Stimulated activated naive CD8-positive, alpha-beta T cell treated with anti-CD3 and anti-CD28 coated beads, Interleukin-15, Interleukin-2, amounts not matched to agents 100 U/mL and 50 U/mL, for 24 hours (primary cell): ENCODE results near the gene VDAC2.
A peak's percentile ranks its signal among the peaks of the same experiment; 100 is the strongest.

Experiments
- ATAC-seq: fragments of 150-1000 bp; cut with Tn5 transposase; one replicate; pipeline ENCODE4 v1.10.0; 2021
- DNase-seq: peaks from one replicate; pipeline ENCODE4 v3.0.0; 2021

The VDAC2 gene

DNA sequence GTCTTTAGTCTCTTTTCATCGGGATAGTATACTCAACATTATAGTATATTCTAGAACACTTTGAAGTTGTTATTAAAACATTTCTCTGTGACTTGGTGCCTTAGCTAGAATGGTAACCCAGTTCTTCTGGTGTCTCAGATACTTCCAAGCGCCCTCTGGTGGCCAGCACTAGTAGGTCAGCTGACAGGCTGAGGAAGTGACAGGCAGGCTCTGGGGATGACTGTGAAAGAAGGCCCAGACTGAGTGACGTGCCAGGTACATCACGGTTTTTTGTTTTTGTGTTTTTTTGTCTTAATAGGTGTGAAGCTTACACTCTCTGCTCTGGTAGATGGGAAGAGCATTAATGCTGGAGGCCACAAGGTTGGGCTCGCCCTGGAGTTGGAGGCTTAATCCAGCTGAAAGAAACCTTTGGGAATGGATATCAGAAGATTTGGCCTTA is 20.0 kb downstream of the VDAC2 start:
- DNase-seq (peak; percentile 94), ATAC-seq (peak; percentile 59)

DNA sequence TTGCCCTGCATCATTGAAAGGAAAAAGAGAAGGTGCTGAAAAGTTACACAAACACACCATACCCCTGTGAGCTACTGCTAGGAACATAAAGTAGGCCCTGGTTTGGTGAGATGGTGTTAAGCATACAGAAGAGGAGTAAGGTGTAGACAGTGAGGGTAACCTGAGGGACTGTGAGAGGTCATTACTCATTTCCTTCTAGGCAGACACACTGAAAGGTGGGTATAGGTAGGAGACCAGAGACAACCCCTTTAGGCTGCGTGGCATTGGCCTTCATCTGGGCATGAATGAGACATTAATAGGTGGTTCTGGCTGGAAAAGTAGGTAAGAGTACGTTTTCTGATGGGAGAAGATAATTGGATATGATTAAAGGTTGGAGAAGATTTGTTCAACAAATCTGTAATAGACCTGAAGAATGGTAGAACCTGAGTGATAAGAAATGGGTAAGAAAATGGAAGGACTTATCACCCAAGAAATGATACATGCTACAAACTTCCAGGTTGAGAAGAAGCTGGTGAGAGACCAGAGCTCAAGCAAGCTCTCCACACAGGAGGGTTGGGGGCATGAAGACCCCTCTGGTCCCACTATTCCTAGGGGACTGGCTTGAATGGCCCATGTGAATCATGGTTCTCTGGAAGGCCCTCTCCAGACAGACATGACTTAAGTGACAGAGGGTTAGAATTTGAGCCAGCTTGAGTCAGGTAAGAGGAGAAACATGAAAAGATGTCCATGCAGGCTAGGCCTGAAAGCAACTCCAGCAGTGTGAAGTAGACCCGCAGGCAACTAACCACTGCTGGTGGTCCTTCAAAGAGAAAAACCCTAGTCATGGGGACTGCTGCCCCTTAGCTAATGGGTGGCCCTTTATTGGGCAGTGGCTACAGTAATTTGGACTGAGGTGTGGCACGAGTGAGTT is 21.3 kb downstream of the VDAC2 start:
- no peak for DNase-seq

DNA sequence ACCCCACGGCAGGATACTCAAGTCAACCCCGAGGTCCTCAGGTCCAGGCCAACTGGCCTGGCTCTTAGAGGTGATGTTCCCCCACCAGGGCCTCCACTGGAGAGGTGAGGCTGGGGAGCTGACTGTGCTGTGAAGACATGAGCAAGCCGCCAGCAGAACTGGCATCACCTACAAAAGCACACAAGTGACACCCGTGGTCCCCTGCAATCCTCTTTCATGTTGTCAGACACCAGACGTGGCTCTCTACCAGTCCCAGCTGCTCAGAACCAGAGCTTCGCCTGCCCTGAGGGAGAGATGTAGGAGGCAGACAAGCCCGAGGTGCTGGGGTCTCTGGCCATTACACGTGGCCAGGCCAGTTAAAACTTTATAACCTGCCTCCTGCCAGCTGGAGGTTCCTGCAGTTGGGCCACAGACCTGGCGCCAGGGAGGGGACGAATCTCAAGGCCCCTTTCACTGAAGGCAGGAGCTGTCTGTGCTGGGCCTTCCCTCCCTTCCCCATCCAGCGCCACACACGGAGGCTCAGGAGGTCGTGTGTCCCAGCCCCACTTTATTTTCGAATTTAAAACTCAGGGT is 22.9 kb downstream of the VDAC2 start:
- no peak for DNase-seq
- no peak for ATAC-seq

More for the DNA sequence above, 21.3 kb downstream of the VDAC2 start:
- no peak for ATAC-seq

DNA sequence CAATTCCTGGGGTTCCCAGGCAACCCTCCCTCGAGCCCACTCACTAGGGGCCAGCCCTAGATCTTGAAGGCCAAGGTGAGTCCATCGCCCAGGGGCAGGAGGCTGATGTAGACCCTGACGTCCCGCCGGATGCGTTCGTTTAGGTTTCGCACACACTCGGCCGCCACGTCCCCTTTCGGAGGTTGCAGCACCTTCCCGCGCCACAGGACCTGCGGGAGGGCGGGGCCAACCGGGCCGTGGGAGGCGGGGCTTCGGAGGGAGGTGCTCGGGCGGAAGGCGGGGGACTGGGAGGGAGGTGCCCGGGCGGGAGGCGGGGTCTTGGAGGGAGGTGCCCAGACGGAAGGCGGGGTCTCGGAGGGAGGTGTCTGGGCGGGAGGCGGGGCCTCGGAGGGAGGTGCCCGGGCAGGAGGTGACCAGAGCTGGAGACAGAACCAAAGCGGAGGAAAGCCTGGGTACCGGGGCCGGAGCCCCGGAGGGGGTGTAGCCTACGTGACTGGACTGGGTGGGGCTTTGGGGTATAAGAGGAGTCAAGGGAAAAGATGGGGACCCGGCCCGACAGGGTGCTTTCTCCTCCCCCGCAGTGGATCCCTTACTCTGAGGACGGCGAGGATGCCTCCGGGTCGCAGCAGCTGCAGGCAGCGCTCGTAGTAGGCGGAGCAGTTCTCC is 23.6 kb downstream of the VDAC2 start:
- peak; percentile 77 for ATAC-seq
- peak; percentile 99 for DNase-seq

DNA sequence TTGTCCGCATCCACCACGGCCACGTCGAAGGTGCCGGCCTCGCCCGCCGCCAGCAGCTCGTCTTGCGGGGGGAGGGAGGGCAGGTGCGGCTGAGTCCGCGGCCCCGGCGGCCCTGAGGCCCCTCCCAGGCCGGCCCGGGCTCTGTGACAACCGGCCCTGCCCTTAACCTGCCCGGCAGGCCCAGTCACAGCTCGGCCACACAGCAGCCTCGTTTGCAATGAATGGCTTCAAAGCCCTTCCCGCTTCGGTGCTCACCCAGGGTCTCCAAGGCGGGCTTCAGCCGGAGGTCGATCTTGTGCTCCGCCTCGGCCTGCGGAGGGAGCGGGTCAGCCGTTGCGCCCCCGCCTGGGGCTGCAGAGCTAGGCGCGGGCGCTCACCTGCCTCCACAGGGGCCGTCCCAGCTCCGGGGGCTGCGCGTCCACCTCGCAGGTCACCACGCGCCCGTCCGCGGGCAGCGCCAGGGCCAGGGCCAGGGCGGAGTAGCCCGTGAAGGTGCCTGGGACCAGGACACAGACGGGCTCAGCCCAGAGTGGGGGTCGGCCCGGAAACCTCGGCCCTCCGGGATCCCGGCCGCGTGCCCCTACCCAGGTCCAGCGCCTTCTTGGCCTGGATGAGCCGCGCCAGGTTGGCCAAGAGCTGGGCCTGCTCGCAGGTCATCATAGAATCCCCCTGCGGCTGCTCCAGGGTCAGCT is 24.2 kb downstream of the VDAC2 start:
- ATAC-seq (peak; percentile 2), DNase-seq (no peak)

DNA sequence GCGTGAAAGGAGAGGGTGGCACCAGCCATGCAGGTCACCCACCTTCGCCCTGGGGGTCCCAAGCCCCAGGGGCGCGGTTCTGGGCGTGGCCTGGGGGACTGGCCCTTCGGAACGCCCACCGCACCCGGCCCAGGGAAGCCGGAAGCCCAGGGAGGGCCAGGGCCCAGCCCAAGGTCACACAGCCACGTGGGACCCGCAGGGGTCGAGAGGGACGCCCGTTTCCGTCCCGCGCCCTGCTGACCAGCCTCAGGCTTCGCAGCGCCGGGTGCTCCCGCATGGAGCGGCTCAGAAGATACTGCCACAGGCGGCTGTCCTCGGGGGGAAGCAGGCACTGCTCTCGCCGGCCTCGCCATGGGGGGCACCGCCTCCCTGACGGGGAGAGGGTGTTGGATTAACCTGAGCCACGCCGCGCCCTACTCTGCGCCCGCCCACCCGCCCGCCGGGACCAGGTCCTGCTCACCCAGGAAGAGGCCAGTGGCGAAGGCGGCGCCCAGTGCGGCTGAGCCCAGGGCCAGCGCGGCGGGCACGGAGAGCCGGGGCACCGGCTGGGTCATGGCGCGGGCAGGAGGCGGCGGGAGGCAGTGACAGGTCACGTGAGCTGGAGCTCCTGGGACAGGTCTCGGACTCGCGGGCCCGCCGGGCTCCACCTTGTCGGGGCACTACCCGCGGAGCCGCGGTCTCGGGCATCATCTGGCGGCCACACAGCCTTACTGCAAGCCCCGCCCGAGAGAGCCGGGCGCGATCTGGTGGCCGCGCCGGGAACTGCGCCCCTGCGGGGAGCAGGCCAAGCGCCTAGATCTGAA is 25.0 kb downstream of the VDAC2 start, which contains the start of gene COMTD1:
Gene COMTD1 (minus strand): TSS at position 583 of the 803 bp plus-strand sequence. CDS start 29 bp downstream, at position 554.
- ATAC-seq = peak; percentile 82
- DNase-seq = peak; percentile 97

DNA sequence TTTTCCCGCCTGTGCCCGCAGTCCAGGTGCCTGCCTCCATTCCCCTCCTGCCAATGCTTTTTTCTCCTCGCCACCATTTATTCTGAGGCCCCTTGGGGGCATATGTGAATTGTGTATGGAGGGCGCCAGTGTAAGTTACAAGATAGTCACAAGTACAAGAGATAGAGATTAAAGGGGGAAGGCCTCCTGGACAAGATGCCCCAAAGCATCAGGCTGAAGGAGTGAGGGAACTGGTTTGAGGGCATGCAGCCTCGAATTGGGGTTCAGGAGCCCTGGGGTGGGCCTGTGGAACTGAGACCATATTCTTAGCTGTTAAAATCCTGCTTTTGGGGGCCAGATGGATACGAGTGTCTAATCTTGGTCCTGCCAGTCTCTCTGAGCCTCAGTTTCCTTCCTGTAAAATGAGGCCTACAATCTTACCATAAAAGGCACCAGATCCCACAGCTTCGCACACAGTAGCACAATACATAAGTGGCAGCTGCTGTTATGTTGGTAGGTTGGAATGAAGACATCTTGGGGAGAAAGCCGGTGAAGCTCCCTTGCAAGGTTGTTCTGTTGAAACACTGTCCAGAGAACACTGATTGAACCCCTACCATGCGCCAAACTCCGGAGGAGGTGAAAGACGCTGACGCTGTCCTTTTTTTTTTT is 25.7 kb downstream of the VDAC2 start:
- no peak for ATAC-seq
- no peak for DNase-seq

DNA sequence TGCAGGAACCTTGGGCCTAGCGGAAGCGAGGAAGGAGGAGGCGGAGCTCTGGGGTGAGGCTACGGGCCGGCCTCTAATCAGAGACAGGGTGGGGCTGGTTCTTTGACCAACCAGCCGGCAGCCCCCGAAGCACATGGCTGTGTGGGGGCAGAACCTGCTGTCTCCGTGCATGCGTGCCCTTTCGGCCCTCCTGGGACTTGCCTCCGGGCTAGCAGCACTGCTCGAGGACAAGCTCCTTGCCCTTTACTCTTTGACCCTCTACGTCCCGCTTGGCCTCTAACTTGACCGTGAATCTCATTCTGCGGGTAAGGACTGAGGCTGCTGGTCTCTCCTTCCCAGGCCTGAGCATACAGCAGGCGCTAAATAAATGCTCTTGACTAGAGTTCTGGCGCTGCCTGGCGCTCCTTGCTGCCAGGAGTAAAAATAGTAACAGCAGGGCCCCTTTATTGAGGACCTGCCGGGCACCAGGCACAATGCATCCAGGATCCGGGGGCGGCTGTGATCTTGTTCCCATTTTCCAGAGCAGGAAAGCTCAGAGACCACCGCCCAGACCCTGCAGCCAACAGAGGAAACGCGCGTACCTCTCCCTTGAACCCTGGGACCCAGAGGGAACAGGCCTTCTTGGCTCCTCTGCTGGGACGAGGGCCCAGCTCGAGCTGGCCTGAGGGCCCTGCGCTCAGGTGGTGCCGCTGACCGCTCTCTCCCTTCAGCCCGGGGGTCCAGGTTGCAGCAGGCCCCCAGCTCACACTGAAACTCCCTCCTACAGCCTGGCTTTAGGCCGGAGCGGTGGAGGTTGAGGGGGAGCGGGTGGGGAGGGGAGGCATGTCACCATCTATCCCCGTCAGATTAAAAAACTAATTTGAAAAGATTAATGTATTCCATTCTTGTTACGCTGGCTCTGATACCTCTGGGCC is 27.8 kb downstream of the VDAC2 start:
- no peak for DNase-seq
- no peak for ATAC-seq

DNA sequence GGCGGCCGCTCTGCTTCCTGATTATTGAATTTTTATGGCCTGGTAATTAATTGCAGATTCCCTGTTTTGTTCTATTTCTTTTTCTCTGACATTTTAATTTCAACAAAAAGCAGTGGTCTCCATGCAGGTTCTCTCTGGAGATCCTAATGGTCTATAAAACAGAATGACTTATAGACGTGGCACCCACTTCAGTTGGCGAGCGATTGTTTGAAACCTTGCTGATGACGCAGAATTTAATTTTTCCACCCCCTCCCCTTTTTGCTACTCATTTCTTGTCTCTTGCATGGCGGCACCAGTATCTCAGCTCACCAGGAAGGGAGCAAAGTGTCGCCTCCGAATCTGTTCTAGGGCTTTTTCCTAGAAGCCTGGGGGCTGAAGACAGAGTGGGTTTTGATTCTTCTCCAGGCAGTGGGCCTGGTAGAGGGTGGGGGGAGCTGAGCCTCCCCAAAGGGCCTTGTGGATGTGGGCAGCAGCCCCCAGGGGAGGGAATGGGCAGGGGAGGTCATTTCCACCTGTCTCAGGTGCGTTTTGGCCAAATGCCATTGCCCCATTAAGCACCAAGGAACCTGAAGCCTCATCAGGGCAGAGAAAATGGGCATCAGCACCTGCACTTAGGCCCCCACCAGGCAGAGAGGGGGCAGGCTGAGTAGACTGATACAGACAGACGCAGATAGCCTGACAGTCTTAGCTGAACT is 28.6 kb downstream of the VDAC2 start:
- ATAC-seq = no peak

DNA sequence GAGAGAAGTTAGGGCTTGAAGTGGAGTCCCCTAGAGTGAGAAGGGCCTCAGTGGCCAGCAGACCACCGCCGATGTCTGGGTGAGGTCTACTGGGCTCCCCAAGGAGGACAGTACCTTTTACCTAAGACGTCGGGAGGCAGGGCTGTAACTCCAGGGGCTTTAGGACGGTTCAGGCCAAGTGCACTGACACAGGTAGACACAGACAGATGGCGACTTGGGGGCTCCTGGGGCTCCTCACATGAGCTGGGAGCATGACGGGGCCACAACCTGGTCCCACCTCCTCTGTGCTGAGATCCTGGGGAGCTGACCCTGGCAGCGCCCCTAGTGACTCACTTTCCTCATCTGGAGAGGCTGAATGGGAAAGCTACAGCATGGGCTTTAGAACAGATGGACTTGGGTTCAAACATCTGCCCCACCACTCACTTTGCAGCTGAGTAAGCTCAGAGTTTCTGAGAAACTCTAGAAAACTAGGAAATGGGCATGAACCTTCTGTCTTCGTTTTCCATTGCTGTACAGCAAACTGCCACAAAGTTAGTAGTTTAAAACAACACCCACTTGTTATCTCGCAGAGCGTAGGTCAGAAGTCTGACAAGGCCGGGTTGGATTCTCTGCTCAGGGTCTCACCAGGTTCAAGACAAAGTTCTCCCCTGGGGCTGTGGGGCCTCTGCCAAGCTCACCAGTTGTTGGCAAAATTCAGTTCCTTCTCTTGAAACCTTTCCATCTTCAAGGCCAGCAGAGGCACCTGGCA is 29.9 kb downstream of the VDAC2 start:
- ATAC-seq = no peak
- DNase-seq = no peak

More for the DNA sequence above, 28.6 kb downstream of the VDAC2 start:
- no peak for DNase-seq

DNA sequence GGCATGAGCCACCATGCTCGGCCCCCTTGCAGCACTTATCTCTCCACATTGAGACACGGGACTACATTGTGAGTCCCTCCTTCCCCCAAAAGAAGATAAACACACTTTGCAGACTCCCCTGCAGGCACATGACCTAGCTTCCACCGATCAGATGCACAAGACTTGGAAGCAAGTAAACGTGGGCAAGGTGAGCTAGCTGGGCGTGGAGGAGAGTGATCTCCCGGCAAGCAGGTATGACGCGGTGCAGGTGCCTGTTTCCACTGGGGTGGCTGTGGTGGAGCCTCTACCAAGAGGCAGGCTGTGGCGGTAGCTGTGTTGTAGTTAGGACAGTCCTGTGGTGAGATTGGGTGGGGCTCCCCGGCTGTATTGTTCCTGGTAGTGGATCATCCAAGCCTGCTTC is 32.8 kb downstream of the VDAC2 start:
- DNase-seq = no peak
- ATAC-seq = no peak

DNA sequence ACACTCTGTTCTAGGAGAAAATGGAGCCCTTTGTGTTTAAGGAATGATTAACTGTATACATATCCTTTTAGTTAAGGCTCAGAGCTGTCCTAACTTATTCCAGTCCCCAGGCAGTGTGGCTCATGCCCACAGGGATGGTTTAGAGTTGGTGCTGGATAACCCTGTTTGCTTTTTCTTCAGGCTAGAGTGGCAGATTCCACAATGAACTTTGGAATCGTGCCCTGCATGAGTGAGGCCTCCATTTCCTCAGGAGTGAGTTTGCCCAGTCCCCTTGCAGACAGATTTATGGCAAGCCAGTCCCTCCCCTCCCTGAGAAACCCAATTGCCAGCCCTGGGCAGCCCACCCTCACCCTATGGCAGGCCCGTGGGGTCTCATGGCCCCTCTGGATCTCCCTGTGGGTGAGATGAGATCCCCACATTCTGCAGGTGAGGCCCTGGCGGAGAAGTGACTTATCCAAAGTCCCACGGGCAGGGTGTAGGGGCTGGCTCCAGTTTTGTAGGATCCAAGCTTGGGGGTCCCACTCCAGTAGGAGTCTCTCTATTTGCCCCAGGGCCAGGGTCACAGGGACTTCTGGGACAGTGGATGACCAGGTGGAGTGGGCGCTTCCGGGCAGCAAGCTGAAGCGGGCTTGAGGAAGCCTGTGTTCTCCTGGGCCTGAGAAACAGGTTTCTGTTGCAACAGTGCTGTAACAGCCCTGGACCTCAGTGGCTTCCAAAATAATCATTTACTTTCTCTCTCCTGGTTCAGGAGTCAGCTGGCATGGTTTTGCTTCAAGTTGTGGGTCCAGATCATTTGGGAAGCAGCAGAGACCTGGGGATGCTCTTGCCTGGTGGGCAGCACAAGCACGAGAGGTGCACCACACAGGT is 34.1 kb downstream of the VDAC2 start:
- no peak for ATAC-seq
- no peak for DNase-seq

DNA sequence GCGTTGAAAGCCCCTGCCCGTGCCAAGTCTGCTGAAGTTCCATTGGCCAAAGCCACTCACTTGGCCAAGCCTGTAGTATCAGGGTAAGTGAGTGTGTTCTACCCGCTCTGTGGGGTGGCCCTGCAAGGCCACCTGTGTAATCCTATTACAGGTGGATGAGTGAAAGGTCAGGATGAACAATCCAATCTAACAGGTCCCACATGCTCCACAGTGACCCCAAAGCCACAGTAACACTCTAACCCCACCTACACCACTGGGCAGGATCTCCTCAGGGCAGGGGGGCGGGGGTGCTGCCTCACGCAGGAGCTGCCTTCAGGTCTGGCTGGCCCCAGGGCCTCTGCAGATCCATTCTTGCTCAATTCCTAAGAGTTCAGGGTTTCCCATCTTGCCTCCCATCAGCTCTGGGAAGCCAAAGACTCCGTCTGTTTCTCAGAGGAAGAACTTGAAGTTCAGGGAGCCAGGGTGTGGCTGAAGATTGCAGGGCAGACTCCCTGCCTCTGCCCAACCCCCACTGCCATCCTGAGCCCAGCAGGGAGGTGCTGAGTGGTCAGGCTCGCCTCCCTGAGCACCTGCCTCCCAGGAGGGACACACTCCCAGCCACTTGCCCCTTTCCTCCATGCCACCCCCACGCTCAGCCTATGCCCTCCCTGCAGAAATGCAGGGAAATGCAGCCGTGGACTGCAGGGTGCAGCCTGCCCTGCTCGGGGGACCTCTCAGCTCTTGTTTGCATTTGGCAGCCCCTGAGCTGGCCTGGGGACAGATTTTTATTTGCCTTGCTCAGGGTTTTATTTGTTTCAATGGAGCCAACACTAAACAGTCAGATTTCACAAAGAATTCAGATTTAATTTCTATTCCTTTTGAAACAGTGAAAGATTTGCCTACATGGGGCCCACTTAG is 35.0 kb downstream of the VDAC2 start:
- ATAC-seq (no peak), DNase-seq (no peak)

DNA sequence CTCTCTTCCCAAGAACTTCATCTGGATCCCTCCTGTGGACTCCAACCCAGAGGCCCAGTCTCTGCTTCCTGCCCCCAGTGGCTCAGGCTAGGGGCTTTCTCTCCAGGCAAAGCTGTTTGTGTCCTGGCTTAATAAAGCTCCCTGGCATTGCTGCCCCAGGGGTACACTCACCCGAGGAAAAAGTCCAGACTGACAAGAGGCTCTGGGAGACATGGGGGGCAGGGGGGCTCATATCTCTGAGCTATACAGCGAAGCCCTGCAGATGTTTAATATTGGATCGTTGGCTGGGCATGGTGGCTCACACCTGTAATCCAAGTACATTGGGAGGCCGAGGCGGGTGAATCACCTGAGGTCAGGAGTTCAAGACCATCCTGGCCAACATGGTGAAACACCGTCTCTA is 35.9 kb downstream of the VDAC2 start:
- ATAC-seq (no peak), DNase-seq (no peak)

DNA sequence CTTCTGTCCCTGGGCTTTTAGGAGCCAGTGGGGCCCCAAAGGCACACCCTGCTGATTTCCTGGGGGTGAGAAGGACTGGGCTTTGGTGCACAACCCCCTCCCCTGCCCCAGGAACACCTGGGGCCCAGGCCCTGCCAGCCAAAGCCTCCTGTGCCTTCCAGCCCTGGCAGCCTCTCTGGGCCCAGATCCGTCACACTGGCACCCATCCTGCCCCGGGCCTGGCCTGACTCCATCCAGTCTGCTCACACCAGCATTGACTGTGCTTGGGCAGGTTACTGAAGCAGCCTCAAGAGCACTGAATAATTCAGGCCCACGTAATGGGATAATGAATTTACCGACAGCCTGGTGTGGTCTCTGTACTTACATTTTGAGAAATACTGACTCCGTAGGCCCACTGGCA is 37.2 kb downstream of the VDAC2 start:
- DNase-seq (no peak), ATAC-seq (no peak)

DNA sequence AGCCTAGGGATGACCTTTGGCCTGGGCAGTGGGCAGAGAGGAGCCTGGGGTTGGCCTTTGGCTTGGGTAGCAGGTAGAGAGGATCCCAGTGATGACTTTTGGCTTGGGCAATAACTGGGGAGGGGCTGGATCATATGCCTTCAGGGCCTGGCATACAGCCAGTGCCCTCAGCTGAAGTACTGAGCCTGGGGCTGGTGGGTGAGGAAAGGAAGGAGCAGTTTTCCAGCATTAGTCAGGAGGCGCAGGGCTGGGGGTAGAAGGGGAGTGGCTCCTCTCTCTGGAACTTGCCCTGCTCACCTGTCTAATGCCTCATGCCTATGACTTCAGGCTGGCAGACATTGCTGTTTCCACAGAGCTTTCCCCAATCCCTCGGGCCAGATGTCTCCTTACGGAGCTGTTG is 40.3 kb downstream of the VDAC2 start:
- ATAC-seq (no peak), DNase-seq (no peak)
